Naive B cell (primary cell): ENCODE results near the gene ME3. TPM values are rescaled to one million over a fixed set of nuclear protein-coding genes. Genes with fewer than 3 reads are reported as not detected.

ENCODE experiments used
- ATAC-seq, 2 donors: fragments of 150-1000 bp; cut with Tn5 transposase; 2 replicates each; pipeline ENCODE4 v1.10.0; 2021; ENCODE audit warnings: low read depth in 2 of 2, mild to moderate bottlenecking in 2 of 2, moderate library complexity in 2 of 2
- DNase-seq: peaks from one replicate; pipeline ENCODE4 v3.0.0; 2022
- H3K27ac Mint-ChIP-seq, 6 donors: one replicate each; pipeline ENCODE4 v1.8.0; 2020 to 2022; ENCODE audit warnings: mild to moderate bottlenecking in 6 of 6, mixed read lengths in 6 of 6, moderate library complexity in 5 of 6, inconsistent platforms in 2 of 6
- H3K27me3 Mint-ChIP-seq, 3 donors: one replicate each; pipeline ENCODE4 v1.8.0; 2021 to 2022; ENCODE audit warnings: mixed read lengths in 3 of 3, mild to moderate bottlenecking in 1 of 3
- H3K36me3 Mint-ChIP-seq, 2 donors: one replicate each; pipeline ENCODE4 v1.8.0; 2020 to 2022; ENCODE audit warnings: mixed read lengths in 2 of 2, inconsistent platforms in 1 of 2, mild to moderate bottlenecking in 1 of 2
- H3K4me1 Mint-ChIP-seq, 3 donors: one replicate each; pipeline ENCODE4 v1.8.0; 2020 to 2022; ENCODE audit warnings: mixed read lengths in 3 of 3, inconsistent platforms in 1 of 3, mild to moderate bottlenecking in 1 of 3, moderate library complexity in 1 of 3
- H3K4me3 Mint-ChIP-seq, 8 donors: one replicate each; pipeline ENCODE4 v1.8.0; 2020 to 2022; ENCODE audit warnings: mild to moderate bottlenecking in 8 of 8, mixed read lengths in 8 of 8, moderate library complexity in 8 of 8, inconsistent platforms in 2 of 8
- H3K9me3 Mint-ChIP-seq, 7 donors: one replicate each; pipeline ENCODE4 v1.8.0; 2020 to 2022; ENCODE audit warnings: mixed read lengths in 7 of 7, mild to moderate bottlenecking in 5 of 7, inconsistent platforms in 2 of 7, moderate library complexity in 1 of 7
- polyA plus RNA-seq, 6 donors: library from polyadenylated mRNA; unstranded; fragments of 300-500 nt; fragmentation: Illumina TruSeq; gene quantifications; one replicate each; pipeline ENCODE4 v1.2.3, GENCODE V29; 2021; ENCODE audit warnings: low read depth in 6 of 6

Gene ME3
- polyA plus RNA-seq, 6 donors from 2014 or later = not detected

DNA sequence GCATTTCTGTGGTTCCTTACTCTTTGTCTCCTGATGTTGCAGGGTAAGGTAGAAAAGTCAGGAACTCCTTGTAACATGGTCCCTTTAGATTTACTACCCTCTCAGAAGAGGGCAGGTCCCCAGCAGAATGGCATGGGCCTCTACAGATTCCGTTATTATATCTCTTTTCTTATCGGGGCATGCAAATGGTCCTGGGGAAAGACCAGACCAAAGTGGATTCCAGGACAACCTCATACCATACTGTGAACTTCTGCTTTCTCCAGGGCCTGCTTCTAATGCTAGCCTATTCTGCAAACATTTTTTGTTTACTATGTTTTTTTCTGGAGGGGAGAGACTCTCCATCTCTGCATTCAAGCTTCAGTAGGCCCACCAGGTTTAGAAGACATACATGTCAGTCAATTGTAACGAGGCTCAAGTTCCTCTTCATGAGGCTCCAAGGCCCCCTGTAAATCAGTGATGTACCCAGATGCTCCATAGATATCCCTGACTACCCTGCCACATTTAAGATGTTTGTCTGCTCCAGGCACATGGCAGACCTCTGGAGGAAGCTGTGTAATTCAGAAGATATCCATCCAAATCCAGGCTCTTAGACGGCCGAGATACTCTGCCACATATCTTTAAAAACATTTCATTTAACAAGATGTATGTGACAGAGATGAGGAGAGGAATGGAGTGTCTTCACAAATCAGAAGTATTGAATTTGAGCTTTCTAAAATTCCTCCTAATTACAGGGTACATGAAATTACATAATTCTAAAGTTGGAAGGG lies 8.5 kb upstream of the ME3 start:
- Mint-ChIP-seq H3K4me1 (no peaks in the 10 kb centered on the region), H3K27me3 (no peaks in the 10 kb centered on the region), H3K4me3 (no peak overlapping the region), H3K27ac (no peak overlapping the region), H3K9me3 (no peaks in the 10 kb centered on the region), H3K36me3 (no peaks in the 10 kb centered on the region)
- ATAC-seq (no peak), DNase-seq (no peak)

DNA sequence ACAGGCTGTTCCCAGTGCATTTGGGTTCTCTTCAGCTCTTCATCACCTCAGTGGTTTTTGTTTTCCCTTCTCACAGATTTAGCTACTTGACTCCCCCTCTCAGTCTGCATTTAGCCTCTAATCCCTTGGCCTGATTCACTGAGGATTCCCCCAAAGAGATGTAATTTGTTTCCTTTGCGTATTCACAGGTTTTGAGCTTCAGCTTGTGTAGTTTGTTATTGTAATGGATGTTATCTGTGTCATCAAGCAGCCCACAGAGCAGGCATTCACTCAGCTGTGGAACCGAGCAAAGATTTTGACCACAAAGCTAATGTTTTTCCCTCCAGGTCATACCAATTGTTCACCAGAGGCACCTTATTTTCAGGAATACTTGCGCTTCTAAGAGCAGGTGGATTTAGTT lies 6.4 kb upstream of the ME3 start:
- H3K9me3 Mint-ChIP-seq = no peaks in the 10 kb centered on the region
- DNase-seq = no peak
- H3K27me3 Mint-ChIP-seq = no peaks in the 10 kb centered on the region
- no peak overlapping the region for H3K4me3 Mint-ChIP-seq
- H3K36me3 Mint-ChIP-seq = no peaks in the 10 kb centered on the region
- H3K27ac Mint-ChIP-seq = no peak overlapping the region
- no peaks in the 10 kb centered on the region for H3K4me1 Mint-ChIP-seq
- no peak for ATAC-seq

DNA sequence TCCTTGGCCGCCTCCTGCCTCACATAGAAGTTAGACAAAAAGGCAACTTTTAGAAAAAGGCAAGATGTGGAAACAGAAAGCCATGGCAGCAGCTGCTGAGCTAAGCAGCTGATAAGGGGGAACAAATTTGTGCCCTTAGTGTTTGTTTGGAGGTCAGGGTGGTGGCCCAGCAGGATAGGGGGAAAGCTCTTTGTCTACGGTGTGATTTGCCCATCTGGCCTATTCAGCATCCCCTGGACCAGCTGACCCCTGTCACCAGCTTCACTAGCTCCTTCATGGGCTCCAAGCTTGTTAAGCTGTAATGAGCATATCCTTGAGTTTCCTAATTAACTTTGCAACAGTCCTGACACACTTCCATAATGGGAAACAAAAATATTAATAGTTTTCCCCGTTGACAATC lies 5.9 kb upstream of the ME3 start:
- Mint-ChIP-seq H3K4me1 (no peaks in the 10 kb centered on the region), H3K27ac (no peak overlapping the region), H3K4me3 (no peak overlapping the region), H3K9me3 (no peaks in the 10 kb centered on the region), H3K27me3 (peaks cover 1 to 3% (median 2%) of the 10 kb centered on the region in 3 donors), H3K36me3 (no peaks in the 10 kb centered on the region)
- DNase-seq = no peak
- no peak for ATAC-seq

GRCh38 chr11:86676533-86677154 lies 4.2 kb upstream of the ME3 start:
- Mint-ChIP-seq H3K9me3 (peaks cover 0 to 2% (median 0%) of the 10 kb centered on the region in 7 donors), H3K36me3 (no peaks in the 10 kb centered on the region), H3K27me3 (peaks cover 5 to 8% (median 5%) of the 10 kb centered on the region in 3 donors), H3K4me1 (peaks cover 0 to 5% (median 3%) of the 10 kb centered on the region in 3 donors), H3K27ac (no peak overlapping the region), H3K4me3 (no peak overlapping the region)
- DNase-seq (no peak), ATAC-seq (no peak)

DNA sequence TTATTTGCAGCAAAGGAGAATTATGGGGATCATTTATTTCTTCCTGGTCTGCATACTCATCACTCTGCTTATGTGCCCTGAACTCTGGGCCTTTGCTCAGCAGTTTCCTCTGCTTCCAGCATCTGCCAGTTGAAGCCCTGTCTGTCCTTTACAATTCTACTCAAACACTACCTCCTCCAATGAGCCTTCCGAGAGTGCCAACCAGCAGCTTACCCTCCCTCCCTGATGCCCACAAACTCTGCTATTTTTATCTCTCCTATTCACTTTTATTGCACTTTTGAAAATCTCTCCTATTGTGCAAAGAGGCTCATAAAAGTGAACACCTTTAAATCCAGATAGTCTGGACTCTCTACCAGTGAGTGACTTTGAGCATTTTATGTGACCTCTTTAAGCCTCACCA lies 3.6 kb upstream of the ME3 start:
- H3K9me3 Mint-ChIP-seq = peaks cover 0 to 2% (median 0%) of the 10 kb centered on the region in 7 donors

DNA sequence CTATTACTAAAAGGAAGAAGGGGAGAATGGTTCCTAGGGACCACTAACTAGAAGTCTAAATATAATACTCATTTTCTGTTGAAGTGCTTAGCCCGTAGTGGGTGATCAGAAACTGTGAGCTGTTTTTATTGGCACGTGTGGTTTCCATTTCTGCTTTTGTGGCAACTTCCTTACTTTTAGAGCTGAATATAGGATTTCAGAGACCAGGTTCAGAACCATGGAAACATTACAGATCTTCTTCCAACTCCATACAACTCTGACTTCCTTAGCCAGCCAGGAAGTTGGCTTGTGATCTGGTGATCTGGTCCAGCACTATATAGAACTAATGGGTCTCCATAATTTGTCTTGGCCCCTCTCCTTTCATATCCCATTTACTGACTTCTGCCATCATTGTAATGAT lies 2.6 kb upstream of the ME3 start:
- no peak for DNase-seq
- H3K4me1 Mint-ChIP-seq = peaks cover 3 to 11% (median 6%) of the 10 kb centered on the region in 3 donors

More for the DNA sequence above, 3.6 kb upstream of the ME3 start:
- Mint-ChIP-seq H3K27me3 (peaks cover 5 to 14% (median 11%) of the 10 kb centered on the region in 3 donors), H3K4me1 (peaks cover 3 to 11% (median 6%) of the 10 kb centered on the region in 3 donors), H3K4me3 (no peak overlapping the region), H3K27ac (no peak overlapping the region), H3K36me3 (no peaks in the 10 kb centered on the region)
- ATAC-seq (no peak), DNase-seq (no peak)

GRCh38 chr11:86673872-86674750 lies 1.7 kb upstream of the ME3 start:
- H3K4me3 Mint-ChIP-seq = no peak overlapping the region
- peaks cover 0 to 2% (median 0%) of the 10 kb centered on the region in 7 donors for H3K9me3 Mint-ChIP-seq
- peaks cover 12 to 27% (median 23%) of the 10 kb centered on the region in 3 donors for H3K27me3 Mint-ChIP-seq
- no peaks in the 10 kb centered on the region for H3K36me3 Mint-ChIP-seq
- DNase-seq (no peak), ATAC-seq (no peak)
- no peak overlapping the region for H3K27ac Mint-ChIP-seq
- H3K4me1 Mint-ChIP-seq = peaks cover 3 to 11% (median 6%) of the 10 kb centered on the region in 3 donors

More for the DNA sequence above, 2.6 kb upstream of the ME3 start:
- Mint-ChIP-seq H3K4me3 (no peak overlapping the region), H3K9me3 (peaks cover 0 to 2% (median 0%) of the 10 kb centered on the region in 7 donors), H3K27me3 (peaks cover 5 to 18% (median 14%) of the 10 kb centered on the region in 3 donors), H3K27ac (no peak overlapping the region), H3K36me3 (no peaks in the 10 kb centered on the region)
- ATAC-seq = no peak

GRCh38 chr11:86673055-86673843 lies 833 bp upstream of the ME3 start:
- Mint-ChIP-seq H3K9me3 (peaks cover 0 to 2% (median 0%) of the 10 kb centered on the region in 7 donors), H3K4me1 (peaks cover 3 to 11% (median 6%) of the 10 kb centered on the region in 3 donors), H3K4me3 (peak overlapping the region in 7 of 8 donors; percentile 38 to 84 (median 64)), H3K36me3 (no peaks in the 10 kb centered on the region), H3K27me3 (peaks cover 13 to 30% (median 24%) of the 10 kb centered on the region in 3 donors), H3K27ac (peak overlapping the region in 1 of 6 donors; percentile 1)
- no peak for DNase-seq
- ATAC-seq = no peak

DNA sequence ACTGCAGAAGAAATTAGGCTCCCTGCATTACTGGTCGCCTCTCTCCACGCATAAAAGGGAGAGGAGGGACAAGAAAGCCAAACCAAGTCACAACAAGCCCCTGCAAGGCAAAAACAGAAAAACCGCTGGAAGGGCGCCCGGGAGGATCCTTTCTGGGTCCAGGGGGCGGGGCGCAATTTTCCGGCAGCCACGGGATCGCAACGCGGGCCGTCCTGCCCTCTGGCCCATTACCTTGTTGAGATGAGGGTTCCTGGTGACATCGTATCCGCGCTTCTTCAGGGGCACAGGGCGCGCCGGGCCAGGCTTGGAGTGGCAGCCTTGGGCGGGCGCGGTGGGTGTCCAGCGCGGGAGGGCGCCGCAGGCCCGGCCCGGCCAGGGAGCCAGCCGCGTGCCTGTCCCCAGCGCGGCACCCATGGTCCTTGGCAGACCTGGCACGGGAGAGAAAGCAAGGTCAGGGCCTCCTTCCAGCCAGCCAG lies 847 bp downstream of the ME3 start:
- no peaks in the 10 kb centered on the region for H3K36me3 Mint-ChIP-seq
- H3K4me1 Mint-ChIP-seq = peaks cover 3 to 11% (median 6%) of the 10 kb centered on the region in 3 donors
- H3K4me3 Mint-ChIP-seq = peak overlapping the region; percentile 67 to 86 (median 81)
- peaks cover 22 to 30% (median 24%) of the 10 kb centered on the region in 3 donors for H3K27me3 Mint-ChIP-seq
- H3K27ac Mint-ChIP-seq = peak overlapping the region in 1 of 6 donors; percentile 24
- peak; percentile 9 to 11 for ATAC-seq
- no peak for DNase-seq
- H3K9me3 Mint-ChIP-seq = peaks cover 0 to 2% (median 0%) of the 10 kb centered on the region in 7 donors

DNA sequence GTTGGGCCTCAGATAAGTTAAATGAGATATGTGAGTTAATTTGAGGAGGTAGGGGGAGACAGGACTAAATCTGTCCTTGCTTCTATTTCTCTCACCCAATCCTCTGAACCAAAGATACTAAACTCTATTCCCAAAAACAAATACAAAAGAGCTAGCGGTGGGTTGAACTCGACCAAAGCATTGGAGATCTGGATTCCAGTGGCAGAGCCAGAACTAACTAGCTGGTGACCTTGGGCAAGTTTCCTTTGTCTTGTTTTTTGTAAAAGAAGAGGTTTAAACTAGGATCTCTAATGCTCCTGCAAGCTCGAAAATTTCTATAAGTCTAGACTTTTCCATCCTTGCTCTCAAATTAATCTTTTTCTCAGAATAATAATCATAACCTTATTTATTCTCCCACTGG lies 1.5 kb downstream of the ME3 start:
- H3K27me3 Mint-ChIP-seq = peaks cover 23 to 30% (median 24%) of the 10 kb centered on the region in 3 donors
- DNase-seq (no peak), ATAC-seq (no peak)
- no peak overlapping the region for H3K27ac Mint-ChIP-seq
- H3K36me3 Mint-ChIP-seq = no peaks in the 10 kb centered on the region
- H3K4me1 Mint-ChIP-seq = peaks cover 3 to 11% (median 6%) of the 10 kb centered on the region in 3 donors
- H3K9me3 Mint-ChIP-seq = peaks cover 0 to 2% (median 0%) of the 10 kb centered on the region in 7 donors
- H3K4me3 Mint-ChIP-seq = peak overlapping the region in 7 of 8 donors; percentile 67 to 86 (median 81)

GRCh38 chr11:86670181-86670580 lies 2.2 kb downstream of the ME3 start:
- H3K9me3 Mint-ChIP-seq = peaks cover 0 to 2% (median 0%) of the 10 kb centered on the region in 7 donors
- DNase-seq = no peak
- H3K4me3 Mint-ChIP-seq = peak overlapping the region in 3 of 8 donors; percentile 13 to 67 (median 48)
- H3K27ac Mint-ChIP-seq = no peak overlapping the region
- H3K27me3 Mint-ChIP-seq = peaks cover 23 to 35% (median 24%) of the 10 kb centered on the region in 3 donors
- peaks cover 3 to 11% (median 6%) of the 10 kb centered on the region in 3 donors for H3K4me1 Mint-ChIP-seq
- H3K36me3 Mint-ChIP-seq = no peaks in the 10 kb centered on the region
- no peak for ATAC-seq

GRCh38 chr11:86669424-86669823 lies 3.0 kb downstream of the ME3 start:
- no peak for ATAC-seq
- H3K36me3 Mint-ChIP-seq = no peaks in the 10 kb centered on the region

More at GRCh38 chr11:86669424-86669823, 3.0 kb downstream of the ME3 start:
- Mint-ChIP-seq H3K4me1 (peaks cover 3 to 11% (median 6%) of the 10 kb centered on the region in 3 donors), H3K4me3 (no peak overlapping the region), H3K9me3 (peaks cover 0 to 2% (median 0%) of the 10 kb centered on the region in 7 donors), H3K27ac (peak overlapping the region in 1 of 6 donors; percentile 29), H3K27me3 (peaks cover 23 to 39% (median 24%) of the 10 kb centered on the region in 3 donors)
- no peak for DNase-seq
